ENCODE measurements around the gene SLC44A1.

GRCh38 chr9:105355781-105356180, 111.3 kb downstream of the SLC44A1 start:
- TF ChIP-seq CTCF (IDR thresholded peaks at IDR 0.05) (no peak), ZFX (IDR thresholded peaks at IDR 0.05; ENCODE audit: borderline replicate concordance) (no peak)
